ENCODE results near the gene ZP1.

The ZP1 gene

DNA sequence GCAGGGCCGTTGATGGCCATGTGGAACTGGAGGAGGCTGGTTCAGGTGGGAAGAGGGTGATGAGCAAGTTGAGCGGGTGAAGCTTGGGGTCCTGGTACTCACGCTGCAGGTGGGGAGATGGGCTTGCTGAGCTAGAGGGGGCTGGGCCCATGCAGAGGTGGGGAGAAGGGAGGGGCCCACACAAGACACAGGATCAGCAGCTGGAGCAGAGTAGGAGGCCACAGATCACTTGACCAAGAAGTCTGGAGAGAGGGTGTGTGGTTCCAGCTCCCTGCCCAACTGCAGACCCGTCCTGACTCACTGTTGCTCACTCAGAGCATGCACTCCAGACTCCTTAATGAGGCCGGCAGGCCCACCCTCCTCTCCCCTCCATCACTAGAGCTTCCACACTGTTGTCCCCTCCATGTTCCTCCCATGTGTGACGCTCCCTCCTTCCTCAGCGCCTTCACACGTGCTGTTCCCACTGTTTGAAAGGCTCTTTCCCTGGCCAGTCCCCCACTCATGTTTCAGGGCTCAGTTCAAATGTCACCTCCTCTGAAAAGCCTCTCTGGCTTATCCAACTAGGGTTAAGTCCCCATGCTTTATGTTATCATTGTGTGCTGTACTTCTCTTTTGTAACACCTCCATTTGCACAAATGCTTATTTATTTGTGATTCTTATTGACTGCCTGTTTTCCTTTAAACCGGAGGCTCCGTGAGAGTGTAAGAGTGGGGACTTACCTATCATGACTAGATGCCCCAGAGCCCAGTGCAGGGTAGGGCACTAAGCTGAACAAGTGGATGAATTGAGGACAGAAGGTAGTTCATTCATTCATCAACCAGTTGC lies 23.1 kb upstream of the ZP1 start:
- DNase-seq (ENCODE audit: low read depth) = peak; percentile 57

DNA sequence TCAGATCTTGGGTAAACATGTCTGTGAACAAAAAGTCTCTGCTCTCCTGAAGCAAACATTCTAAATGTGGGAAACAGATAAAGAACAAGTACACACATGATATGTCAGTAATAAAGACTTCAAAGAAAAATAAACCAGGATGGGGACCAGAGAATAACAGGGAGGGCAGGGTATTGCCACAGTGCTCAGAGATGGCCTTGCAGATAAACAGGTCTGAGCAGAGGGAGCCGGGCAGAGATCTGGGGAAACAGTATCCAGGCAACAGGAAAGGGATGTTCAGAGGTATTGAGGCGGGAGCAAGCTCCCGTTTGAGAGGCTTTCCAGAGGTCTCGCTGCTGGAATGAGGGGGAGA lies 22.5 kb upstream of the ZP1 start:
- peak; percentile 34 for DNase-seq (ENCODE audit: low read depth)

DNA sequence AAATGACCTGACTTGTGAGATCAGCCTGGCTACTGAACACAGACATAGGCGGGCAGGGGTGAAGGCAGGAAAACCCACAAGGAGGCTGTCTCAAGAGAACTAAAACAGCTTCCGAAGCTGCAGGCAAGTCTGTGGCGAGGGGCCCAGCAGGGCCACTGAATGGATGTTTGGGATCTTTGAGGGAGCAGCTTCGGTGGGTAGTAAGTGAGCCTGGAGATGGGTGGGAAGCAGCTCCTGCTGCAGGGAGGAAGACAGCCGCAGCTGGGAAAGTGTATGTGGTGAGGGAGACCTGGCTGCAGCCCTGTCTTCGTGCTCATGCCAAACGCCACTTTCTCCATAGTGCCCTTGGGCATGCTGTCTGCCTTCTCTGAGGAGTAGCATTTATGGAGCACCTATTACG lies 22.0 kb upstream of the ZP1 start:
- DNase-seq (ENCODE audit: low read depth) = no peak

DNA sequence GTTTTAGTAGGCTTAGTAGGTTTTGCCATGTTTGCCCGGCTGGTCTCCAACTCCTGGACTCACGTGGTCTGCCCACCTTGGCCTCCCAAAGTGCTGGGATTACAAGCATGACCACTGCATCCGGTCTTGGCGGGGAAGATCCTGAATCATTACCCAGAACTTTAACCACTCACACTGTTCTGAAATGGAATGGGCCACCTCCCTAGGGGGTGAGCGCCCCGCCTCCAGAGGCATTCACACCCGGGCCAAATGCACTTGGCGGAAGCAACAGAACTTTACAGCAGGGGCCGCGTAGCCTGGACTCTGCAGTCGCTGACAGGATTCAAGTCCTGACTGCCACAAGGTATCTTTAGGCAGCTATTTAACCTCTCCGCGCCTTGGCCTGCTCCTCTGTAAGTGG lies 20.1 kb upstream of the ZP1 start:
- DNase-seq (ENCODE audit: low read depth) = no peak

DNA sequence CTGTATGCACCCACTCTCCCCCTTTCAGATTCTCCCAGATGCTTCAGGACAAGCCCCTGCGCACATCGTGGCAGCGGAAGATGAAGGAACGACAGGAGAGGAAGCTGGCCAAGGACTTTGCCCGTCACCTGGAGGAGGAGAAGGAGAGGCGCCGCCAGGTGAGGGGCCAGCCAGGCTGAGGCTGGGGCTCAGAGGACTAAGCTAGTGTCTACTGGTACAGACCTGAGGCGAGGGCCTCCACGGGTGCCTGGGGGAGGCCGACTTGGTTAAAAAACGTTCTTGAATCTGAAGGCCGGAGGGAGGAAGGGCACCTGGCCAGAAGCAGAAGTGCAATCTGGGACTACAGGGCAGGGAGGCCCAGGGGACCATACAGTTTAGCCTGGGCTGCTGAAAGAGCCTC lies 19.4 kb upstream of the ZP1 start:
- DNase-seq (ENCODE audit: low read depth) = no peak

DNA sequence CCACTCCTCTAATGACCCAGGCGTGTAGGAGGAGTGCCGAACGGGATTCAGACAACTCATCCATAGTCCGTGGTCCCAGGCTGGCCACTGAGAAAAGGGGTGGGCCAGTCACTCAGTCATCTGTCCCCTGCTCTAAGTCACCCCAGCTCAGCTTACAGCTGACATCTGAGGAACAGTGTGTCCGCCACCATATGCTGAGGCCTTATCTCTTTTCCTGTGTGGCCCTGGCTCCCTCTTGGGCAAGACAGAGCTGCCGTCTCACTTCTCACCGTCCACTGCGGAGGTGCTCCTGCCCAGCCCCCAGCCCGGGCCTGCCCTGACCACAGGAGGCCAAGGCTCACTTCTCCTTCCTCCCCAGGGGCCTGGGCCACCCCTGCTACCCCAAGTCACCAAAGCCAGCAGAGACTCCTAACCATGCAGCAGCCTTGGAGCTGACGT lies 18.6 kb upstream of the ZP1 start:
- no peak for DNase-seq (ENCODE audit: low read depth)

DNA sequence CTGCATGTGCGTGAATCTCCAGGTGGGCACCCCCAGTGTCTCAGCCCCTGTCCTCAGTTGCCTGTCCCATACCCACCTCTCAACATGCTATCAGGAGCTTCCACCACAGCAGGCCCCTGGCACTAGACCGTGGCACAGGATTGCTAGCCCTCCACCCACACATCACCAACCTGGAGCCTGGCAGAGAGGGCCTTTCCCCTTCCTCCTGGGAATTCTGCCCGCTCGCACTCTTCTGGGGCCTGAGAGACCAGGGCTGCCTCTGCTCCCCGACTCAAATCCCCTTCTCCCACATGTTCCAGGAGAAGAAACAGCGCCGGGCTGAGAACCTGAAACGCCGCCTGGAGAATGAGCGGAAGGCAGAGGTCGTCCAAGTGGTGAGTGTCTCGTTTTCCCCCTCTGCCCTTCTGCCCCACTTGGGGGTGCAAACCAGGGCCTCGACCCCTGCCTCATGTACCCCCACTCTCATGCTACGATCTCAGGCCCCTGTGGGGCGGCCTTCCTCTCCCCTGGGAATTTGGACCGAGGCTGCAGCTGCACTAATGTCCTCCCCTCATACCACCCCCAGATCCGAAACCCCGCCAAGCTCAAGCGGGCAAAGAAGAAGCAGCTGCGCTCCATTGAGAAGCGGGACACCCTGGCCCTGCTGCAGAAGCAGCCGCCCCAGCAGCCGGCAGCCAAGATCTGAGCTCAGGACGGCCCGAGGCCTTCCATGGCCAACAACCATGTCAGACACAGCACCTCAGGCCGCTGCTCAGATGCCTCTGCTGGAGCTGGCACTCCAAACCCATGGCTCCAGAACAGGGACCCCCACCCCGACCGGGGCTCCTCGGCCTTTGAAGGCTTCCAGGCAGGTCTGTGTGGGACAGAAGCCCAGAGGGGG lies 17.5 kb upstream of the ZP1 start:
- DNase-seq (ENCODE audit: low read depth) = no peak

DNA sequence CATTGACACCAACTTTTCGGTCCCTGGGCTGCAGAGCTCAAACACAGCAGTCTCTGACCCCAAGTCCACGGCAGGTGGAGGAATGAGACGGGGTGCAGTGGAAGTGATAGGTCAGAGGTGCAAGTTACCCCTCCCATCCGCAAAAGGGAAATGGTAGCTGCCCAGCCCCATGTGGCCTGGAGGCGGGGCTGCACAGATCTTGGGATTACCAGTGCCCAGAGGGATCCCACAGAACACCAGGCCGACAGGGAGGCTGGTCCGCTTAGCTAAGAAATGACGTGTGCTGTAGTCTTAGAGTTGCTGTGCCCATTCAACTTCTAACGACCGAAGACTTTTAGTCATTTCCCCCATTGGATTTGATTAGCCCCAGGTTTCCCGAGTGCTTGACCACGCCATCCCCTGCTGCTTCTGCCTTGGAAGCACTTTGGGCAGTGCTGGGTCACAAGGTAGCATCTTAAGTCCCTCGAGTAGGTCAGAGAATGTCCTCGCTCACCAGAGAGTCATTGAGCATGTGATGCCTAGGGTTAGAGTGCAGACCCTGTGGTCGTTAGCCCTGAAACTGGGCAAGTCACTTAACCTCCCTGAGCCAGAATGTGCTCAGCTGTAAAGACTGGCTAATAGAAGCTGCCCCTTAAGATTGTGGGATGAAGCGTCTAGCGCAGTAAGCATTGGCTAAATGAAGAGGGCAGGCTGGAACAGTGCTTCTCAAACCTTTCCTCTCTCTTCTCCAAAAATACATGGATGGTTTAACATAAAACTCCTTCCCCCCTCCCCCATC lies 15.8 kb upstream of the ZP1 start:
- no peak for DNase-seq (ENCODE audit: low read depth)

DNA sequence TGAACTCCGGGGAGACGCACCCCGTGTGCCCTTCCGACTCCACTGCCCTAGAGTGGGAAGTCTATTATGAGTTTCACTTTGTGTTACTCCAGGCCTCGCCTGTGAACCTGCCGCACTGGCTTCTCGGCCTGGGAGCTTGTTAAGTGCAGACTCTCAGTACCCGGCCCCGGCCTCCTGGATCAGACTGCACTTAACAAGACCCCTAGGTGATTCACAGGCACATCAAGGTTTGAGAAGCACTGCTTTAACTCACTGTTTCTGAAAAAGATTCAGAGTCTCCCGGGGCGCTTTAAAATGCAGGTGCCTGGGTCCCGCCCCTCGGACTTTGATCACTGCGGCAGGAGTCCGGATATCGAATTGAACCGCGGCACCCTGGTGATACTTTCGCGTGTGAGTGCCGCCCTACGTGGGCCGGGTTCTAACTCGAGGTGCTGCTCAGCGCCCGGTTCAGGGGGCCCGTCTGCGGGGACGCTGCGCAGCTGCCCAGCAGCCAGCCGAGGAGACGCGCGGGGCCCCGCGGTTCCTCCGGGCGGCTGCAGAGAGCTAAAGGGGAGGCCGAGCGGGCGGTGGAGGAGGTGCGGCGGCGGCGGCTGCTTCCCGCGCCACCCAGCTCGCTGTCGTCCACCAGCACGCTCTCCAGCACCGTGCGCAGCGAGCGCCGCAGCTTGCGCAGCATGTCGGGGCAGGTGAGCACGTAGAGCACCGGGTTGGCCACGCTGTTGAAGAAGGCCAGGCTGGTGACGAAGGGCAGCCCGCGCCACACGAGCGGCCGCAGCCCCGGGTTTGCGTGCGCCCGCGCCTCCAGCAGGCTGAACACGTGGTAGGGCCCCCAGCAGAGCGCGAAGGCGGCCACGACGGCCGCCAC lies 15.0 kb upstream of the ZP1 start:
- no peak for DNase-seq (ENCODE audit: low read depth)

DNA sequence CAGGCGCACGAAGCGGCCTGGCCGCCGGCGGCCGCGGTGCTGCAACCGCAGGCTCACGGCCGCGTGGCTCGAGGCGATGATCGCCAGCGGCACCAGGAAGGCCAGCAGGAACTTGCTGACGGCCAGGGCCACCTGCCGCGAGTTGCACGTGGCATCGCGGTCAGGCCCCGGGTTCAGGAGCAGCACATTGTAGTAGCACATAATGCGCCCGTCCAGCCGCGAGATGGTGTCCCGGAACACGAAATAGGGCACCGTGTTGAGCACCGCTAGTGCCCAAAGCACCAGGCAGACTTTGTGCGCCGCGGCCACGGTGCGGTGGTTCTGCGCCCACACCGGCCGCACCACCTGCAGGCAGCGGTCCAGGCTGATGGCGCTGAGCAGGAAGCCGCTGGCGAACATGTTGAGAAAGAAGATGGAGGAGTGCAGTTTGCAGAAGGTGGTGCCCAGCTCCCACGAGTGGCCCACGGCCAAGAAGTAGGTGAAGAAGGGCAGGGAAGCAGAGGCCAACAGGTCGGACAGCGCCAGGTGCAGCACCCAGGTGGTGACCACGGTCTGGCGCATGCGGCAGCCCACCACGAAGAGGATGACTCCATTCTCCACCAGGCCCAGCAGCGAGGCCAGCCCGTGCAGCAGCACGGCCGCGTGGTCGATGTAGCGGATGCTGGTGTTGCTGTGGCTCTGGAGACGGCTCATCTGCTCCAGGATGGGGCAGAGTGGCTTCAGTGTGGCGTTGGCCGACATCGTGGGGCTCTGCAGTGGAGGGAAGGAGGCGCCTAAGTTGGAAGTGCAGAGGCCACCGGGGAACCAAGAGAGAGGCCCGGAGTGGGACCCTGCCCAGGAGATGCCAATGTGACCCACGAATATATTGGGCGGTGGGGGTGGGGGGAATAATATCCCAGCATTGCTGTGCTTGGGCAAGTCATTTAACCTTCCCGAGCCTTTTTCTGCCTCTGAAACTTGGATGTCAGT lies 14.1 kb upstream of the ZP1 start:
- no peak for DNase-seq (ENCODE audit: low read depth)

DNA sequence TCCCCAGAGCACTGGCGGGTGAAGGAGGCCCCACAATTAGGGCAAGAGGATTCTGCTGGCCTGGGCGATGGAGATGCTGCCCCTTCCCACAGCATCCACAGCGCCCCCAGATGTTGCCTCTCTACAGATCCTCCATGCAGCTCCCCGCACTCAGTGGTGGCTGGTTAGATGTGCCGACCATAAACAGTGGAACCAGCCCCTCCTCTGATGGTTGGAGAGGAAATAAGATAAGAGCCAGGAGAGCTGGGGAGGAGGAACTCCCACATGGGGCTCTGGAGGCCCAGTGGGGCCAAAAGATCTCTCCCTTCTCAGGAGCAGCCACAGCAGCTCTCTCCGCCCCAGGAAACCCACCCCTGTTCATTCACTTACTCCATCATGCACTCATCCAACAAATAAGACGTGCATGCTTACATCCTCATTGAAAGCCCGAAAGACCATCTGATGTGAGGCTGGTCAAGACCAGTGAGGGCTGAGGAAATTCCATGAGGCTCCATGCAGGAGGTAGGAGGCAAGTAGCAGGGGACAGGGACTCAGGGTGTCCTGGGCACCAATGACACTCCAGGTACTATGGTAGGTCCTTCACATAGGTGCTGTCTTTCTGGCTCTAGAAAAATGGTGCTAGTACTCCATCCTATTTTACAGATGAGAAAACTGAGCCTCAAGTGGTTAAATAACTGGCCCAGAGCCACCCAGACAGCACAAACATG lies 13.0 kb upstream of the ZP1 start:
- DNase-seq (ENCODE audit: low read depth) = no peak

DNA sequence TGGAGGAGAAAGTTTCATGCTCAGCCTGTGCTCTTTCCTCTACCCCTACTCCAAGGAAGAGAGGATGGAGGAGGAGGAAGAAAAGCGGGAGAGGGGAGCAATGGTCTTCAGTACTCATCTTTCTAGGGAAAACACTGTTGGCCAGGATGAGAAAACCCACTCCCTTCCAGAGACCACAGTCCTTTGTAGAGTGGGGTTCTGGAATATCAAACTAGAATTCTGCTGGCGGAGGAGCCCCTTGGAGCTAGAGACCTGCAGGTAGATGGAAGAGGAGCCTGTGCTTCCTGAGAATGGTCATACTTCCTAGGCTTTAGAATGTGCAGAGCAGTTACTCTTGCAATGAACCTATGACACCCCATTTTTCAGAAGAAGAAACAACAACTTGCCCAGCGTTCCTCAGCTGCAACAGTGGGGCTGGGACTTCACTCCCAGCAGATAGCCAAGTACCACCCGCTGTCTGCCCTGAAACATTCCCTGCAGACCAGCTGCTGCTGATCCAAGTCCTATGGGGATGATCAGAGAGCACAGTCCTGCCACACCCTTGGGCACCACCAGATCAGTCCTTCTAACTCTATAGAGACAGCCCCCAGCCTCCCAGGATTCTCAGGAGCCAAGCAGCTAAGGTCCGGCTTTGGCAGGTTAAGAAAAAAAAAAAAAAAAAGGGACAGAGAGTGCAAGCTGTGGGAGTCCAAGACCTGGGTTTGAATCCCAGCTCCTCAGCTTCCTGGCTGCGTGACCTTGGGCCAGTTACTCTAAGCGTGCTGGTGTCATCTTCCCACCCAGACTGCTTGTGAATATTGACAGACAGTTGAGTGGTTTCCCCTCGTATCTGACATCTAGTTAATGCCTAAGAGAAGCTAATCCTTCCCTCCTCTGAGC lies 12.3 kb upstream of the ZP1 start:
- no peak for DNase-seq (ENCODE audit: low read depth)

DNA sequence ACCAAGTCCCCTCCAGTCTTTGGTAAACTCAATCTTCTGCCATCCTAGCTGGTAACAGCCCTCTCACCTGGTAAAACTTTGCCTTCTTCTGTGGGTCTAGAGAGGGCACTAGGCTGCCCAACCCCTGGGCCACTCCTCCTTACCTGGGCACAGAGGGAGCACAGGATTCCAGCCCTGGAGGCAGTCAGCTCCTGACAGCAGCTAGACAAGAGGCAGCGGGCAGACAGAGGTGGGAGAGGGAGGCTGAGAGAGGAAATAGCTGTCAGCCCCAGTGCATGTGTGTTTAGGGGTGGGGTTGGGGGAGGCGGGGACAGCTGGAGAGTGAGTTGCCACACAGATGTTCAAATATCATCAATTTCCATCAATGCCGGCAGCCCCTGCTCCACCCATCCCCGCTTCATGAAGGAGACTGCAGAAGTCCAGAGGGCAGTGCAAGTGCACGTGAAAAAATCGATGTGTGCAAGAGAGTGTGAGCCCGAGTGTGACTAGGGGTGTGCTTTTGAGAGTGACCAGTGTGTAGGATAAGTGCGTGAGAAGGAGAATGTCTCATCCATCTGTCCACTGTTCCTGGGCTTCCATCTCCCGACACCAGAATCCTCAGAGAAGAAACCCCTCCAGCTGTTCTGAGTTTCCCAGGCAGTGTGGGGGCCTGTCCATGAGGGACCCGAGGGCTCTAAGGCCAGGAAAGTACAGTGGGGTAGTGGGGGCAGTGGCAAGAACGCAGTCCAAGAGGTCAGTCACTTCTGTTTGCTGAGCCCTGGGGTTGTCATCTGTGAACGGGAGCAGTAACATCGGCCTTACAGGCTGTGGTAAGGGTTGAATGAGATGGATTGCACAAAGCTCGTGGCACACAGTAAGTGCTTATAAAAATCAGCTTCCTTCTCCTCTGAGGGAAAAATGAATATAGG lies 11.4 kb upstream of the ZP1 start, which contains the start of gene PTGDR2:
Gene PTGDR2, minus strand, starts transcription at position 225 of the 908 bp plus-strand sequence. CDS start 2,228 bp downstream, outside the sequence.
- DNase-seq (ENCODE audit: low read depth) = no peak

DNA sequence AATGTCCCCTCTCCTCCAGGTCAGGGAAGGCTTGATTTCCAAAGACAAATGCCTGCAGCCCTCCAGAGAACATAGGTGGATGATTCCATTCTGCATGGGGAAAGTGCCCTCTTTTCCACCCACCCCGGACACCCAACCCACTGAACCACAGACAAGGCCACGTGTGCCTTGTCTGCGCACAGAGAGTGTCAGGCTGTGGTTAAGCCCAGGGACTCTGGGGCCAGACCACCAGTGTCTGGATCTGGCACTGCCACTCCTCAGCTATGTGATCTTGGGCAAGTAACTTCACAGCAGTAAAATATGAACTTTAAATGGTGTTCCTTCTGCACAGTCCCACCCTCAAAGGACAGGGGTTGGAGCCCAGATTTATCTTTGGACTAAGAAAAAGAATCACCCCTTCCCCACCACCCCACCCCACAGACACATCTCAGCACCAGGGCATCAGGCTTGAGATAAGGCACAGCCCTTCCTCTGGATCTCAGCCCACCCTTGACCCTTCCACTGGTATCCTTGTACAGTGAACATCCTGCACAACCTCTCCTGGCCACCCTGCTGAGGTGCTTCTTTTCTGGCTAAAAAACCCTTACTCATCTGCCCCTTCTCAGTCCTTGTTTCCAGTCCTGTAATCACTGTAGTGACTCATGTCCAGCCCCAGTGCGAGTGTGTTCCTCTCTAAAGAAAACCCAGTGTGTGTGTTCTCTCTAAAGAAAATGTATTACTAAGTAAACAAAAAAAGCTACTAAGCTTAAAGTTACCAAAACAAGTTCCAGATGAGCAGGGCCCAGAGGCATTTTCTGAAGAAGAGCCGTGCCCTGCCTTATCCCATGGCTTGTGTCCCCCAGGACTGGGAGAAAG lies 9.7 kb upstream of the ZP1 start:
- DNase-seq (ENCODE audit: low read depth) = peak; percentile 50

DNA sequence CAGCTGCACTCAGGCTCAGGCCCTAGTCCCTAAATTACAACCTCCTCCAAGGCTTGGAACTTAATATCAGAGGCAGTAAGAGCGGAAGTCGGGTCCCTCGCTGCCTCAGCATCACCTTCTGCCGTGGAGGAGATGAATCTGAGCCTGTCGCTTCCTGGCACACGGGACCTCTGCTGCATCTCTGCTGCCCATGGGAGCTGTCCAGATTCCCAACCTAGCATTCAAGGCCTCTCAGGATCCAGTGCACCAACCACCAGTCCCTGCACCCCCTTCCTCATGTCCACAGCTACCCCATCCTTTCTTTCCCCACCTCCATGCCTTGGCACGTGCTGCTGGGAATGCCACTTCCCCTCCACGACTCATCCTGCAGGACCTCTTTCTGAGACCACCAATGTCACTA lies 9.1 kb upstream of the ZP1 start:
- DNase-seq (ENCODE audit: low read depth) = no peak

DNA sequence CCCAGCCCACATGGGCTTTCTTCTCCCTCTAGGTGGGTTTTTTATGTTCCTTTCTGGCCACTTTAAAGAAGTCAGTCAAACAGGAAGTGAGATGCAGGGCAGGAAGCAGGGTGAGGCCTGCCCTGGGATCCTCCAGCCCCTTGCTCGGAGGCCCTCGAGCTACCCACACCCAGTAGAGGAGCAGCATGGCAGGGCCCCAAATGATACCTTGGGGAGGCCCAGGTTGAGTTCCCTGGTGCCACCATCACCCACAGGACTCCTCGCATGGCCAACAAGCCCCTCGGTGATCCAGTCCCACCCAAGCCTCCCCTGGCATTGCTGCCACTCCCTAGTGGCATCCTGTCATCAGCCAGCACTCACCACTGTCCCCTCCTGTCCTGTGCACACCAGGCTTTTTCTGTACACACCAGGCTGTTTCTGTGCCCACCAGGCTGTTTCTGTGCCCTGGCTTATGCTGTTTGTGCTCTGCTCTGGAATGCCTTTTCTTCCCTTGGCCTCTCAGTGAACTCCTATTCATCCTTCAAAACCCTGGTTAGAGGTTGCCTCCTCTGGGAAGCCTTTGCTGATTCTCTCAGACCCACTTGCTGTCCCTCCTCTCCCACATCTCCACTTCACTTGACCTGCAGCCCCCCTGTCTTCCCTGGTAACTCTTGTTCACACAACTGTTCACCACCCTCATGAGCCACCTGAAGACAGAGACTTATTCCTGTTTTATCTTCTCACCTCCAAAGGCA lies 8.4 kb upstream of the ZP1 start:
- DNase-seq (ENCODE audit: low read depth) = no peak

Data from iris pigment epithelial cell (primary cell).